GM19397 (cell line): ENCODE results near the gene H6PD.
"Not testable (repeated sequence)": the region's sequence is repeated elsewhere in the genome, so short reads cannot be mapped to it uniquely, and the experiment has no call there.

Experiments
- ATAC-seq: cut with Tn5 transposase; IDR thresholded peaks from one replicate; pipeline ENCODE4 v1.9.1; 2021; ENCODE audit warnings: mild to moderate bottlenecking, moderate library complexity; ENCODE audit not compliant: unreplicated experiment

Gene H6PD

DNA sequence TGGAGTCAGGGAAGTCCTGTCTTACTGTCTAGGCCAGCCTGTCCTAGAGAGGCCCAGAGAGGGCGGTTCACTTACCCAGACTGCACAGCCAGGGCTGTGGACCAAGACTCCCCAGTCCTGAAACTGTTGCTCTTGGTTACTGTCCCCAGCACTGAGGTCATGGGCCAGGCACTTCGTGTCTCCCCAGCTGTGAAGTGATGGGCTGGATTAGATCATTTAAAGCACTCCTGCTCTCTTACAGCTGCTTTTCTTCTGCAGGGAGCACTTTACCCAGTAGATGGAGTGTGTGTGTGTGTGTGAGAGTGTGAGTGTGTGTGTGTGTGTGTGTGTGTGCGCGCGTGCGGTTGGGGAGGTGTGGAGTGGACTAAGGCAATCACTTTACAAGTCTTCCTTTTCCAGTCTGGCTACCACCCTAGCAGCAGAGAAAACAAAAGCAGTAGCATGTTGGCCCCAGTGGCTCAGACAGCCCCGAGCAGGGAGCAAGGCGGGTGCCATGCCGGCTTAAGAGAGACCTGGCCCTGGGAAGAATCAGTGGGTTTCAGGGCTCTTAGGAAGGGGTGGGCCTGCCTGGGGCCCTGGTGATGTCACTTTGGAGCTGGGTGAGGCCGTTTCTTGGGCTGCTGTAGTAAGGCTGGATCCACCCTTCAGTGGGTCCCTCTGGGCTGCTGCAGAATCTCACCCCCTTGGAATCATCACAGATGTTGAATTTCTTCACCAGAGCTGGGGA is 60.5 kb downstream of the H6PD start:
- no peak for ATAC-seq

DNA sequence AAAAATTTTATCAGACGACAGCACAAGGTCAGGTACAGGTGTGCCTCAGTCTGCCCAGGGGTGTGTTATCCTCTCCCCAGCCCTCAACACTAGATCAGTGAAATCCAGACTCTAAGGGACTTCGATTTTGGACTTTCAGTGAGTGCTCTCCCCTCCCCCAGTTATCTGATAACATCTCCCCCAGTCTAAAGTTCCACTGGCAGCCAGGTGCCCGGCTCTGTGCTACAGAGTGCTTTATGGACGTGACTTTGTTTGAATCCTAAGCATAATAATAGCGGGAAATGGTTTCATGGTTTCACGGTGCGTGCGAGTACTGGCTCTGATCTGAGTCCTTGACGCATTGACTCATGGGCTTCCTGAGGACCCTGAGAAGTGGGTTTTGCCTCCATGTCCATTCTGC is 61.3 kb downstream of the H6PD start:
- no peak for ATAC-seq

DNA sequence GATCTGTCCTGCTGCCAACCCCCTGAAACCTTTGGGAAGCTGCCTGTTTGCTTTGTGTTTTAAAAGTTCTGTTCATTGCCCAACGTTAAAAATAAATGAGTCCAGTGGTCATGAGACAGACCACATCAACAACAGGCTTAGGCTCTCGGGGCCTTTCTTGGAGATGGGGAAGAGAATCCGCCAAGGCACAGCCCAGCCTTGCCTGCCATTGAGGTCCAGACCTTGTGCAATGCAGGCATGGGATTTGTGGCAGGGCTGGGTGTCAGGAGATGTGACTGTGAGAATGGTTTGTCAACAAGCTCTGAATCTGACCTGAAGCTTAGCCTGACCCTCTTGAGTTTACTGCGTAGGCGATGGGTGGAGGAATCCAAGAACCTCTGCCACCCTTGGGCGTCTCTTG is 62.3 kb downstream of the H6PD start:
- no peak for ATAC-seq

DNA sequence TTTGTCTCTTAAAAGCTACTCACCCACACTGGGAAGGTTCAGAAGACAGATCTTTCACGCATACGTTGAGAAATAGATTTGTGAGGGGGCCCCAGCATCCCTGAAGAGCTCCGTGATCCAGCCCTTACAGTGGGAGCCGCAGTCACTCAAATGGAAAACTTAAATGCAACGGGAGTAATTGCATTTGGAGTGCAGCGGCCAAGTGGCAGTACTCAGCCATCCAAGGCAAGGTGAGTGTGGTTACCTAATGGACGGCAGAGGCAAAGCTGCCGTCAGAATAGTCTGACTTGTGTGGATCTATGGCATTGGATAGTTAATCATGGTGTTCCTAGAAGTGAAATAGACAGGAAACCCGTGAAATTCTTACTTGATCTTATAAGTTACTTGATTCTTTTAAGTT is 63.3 kb downstream of the H6PD start:
- no peak for ATAC-seq

DNA sequence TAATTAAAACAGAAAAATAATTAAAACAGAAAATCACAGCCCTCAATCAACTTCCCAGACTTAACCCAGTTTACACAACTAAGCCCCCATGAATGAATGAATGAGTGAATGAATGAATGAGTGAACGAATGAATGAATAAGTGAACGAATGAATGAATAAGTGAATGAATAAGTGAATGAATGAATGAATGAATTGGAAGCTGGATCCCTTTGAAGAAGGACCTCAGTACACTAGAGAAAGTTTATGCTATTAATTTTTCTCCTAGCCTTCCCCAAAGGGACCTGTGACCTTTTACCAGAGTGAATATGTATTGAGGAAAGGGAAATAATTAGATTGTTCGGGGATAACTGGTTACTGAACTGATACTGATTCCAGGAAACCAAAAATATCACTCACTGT is 63.7 kb downstream of the H6PD start:
- no peak for ATAC-seq

DNA sequence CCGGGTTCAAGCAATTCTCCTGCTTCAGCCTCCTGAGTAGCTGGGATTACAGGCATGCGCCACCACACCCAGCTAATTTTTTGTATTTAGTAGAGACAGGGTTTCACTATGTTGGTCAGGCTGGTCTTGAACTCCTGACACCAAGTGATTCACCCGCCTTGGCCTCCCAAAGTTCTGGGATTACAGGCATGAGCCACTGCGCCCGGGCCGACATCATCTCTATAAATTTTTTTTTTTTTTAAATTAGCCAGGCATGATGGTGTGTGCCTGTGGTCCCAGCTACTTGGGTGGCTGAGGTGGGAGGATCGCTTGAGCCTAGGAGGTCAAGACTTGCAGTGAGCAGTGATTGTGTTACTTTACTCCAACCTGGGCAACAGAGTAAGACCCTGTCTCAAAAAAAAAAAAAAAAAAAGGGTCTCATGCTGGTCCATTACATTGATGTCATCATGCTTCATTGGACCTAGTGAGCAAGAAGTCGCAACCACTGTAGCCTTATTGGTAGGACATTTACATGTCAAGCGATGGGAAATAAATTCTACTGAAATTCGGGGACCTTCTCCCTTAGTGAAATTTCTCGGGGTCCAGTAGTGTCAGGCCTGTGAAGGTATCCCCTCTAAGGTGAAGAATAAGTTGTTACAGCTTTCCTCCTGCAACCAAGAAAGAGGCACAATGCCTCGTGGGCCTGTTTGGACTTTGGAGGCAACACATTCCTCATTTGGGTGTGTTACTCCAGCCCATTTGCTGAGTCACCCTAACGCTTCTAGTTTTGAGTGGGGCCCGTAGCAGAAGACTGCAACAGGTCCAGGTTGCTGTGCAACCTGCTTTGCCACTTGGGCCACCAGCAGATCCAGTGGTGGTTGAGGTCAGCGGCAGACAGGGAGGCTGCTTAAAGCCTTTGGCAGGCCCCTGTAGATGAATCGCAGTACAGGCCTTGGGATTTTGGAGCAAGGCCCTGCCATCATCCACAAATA is 65.3 kb downstream of the H6PD start:
- ATAC-seq: not testable (repeated sequence)

DNA sequence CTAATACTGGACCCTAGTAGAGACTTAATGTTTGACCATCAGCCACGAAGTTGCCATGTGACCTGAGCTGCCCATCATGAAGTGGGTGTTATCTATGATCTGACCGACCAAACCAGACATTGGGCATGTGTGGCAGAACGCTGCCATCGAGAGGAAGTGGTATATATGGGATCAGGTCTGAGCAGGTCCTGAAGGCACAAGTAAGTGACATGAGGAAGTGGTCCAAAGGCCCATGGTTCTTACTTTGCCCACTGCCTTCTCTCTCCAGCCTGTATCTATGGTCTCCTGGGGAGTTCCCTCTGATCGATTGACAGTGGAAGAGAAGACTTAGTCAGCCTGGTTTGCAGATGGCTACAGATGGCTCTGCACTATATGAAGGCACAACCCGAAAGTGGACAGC is 66.0 kb downstream of the H6PD start:
- no peak for ATAC-seq

DNA sequence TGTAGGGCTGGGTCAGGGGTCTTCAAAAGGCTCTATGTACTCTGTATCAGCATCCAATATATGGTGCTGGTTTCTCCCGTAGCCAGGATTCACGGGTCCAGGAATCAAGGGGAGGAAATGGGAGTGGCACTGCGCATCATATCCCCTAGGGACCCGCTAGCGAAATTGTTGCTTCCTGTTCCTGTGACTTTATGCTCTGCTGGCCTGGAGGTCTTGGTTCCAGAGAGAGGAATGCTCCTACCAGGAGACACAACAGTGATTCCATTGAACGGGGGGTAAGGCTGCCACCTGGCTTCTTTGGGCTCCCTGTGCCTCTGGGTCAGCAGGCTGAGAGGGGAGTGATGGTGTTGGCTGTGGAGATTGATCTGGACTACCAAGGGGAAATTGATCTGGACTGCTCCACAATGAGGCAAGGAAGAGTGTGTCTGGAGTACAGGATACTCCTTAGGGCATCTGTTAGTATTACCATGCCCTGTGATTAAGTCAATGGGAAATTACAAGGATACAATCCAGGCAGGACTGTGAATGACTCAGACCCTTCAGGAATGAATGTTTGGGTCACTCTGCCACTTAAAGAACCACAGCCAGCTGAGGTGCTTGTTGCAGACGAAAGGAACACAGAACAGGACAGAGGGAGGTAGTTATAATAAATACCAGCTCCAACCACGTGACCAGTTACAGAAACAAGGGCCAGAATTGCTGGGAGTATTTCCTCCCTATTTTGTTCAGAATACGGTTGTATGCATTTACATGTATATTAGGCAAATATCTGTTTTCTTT is 68.4 kb downstream of the H6PD start:
- ATAC-seq: no peak

DNA sequence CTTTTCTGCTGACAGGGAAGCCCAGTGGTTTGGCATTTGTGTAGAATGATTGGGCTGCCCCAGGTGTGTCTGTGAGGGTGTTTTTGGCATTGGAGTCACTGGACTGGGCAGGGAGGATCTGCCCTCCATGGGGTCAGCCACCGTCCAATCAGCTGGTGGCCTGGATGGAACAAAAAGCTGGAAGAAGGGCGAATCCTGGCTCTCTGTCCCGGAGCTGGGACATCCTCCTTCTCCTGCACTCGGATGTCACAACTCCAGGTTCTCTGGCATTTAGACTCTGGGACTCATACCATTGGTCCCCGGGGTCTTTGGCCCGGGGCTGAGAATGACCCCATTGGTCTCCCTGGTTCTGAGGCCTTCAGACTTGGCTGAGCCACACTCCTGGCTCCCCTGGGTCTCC is 69.3 kb downstream of the H6PD start:
- ATAC-seq: no peak

DNA sequence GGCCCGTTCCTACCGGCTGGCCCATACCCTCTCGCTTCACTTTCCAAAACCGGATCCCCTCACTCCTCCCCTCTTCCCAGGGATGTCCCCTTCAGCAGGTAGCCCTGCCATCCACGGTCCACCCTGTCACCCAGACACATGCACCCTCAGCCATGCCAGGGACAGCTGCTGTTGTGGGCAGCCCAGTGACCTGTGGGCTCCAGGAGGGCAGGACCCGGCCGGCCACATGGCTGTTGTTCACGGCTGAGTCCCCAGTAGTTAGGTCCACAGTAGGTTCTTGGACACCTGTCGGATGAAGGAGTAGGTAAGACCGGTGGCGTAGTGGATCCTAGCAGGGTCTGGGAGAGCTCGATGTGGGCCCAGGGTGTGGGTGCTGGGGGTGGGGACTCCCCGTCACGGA is 70.6 kb downstream of the H6PD start:
- ATAC-seq: no peak

DNA sequence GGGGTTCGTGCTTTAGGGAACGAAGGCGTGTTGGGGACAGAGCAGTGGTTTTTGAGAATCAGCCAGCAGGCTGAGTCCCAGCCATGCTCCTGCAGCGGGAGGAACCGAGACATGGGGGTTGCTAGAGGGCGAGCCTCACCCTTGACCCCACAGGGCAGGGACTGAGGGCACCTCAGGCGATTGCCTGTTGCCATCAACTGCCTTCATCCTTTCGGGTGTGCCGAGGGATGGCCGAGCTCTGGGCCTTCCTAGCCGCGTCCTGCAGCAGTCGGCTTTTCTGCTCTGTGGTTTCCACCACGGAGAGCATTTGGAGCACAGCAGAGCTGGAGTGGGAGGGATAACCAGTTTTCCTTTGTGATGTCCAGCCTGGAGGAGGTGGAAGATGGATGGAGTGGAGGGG is 71.4 kb downstream of the H6PD start:
- no peak for ATAC-seq

DNA sequence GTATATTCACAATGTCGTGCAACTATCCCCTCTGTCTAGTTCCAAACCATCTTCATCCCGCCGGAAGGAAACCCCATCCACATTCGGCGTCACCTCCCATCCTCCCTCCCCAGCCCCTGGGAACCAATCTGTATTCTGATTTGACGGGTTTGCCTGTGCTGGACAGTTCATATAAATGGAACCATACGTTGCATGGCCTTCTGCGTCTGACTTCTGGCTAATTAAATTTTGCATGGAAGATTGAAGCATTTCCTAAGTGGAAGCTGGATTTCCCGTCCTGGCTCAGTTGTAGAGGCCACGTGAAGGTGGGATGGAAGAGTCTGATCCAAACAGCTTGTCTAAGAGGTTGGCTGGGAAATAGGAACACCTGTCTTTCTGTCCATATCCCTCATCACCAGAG is 72.7 kb downstream of the H6PD start:
- no peak for ATAC-seq

DNA sequence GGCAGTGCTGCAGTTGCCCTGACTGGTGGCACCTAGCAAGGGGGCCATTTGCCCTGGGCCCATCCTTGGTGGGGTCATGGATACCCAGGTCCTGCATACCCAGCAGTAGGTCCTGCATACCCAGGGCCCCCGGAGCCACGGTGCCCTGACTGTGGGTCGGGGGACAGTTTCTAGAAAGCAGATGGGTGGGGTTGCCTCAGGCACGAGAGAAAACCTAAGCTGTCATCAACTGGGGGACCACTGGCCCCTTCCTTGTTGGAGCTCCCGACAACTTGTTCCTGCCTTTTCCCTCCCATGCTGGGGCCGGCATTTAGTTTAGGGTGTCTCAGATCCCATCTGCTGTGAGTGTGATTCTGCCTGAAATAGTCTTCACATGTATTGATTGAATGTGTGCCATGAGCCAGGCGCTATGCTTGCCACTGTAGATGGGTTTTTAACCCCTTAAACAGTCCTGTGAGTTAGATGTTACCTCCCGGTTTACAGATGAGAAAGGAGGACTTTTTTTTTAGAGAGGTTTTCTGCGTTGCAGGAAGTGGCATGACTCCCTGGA is 73.7 kb downstream of the H6PD start:
- ATAC-seq: no peak

DNA sequence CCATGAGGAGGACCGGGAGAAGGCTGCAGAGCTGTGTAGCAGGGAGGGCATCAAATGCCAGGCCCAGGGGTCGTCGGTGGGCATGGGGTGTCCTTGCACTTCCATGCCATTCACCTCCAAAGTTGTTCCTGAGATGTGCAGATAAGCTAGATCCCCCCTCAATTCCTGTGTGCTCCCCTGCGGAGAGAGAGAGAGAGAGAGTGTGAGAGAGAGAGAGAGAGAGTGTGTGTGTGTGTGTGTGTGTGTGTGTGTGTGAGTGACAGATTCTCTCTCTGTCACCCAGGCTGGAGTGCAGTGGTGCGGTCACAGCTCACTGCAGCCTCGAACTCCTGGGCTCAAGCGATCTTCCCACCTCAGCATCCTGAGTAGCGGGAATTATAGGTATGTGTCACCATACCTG is 74.5 kb downstream of the H6PD start:
- ATAC-seq: no peak

DNA sequence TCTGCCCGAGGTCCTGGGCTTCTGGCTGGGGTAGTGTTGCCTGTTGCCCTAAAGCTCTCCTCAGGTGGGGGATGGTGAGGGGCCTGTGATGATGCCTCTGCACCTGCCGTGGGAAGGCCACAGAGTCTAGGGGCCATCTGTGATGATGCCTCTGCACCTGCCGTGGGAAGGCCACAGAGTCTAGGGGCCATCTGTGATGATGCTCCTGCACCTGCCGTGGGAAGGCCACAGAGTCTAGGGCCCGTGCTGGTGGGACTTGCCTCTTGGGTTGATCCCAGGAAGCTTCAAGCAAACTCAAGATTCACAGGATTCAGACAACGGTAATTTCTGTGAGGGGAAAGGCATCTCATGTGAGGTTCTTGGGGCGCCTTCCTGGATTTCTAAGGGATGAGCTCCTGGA is 75.4 kb downstream of the H6PD start:
- no peak for ATAC-seq

DNA sequence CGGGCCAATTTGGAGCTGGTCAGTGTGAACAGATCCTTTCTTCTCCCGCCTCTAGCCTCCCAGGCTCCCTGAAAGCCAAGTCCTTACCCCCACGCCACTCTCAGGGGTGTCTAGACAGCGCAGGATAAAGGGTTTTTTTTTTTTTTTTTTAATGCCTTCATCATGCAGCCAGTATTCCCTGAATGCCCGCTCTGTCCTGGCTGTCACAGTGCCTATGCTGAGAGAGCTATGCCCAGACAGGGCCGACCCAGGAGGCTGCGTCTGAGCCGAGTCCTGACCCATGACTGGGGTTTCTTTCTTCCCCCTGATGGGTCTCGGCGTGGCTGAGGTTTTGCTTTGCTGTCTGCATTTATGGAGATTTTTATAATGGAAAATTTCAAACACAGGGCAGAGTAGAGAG is 76.5 kb downstream of the H6PD start:
- no peak for ATAC-seq

DNA sequence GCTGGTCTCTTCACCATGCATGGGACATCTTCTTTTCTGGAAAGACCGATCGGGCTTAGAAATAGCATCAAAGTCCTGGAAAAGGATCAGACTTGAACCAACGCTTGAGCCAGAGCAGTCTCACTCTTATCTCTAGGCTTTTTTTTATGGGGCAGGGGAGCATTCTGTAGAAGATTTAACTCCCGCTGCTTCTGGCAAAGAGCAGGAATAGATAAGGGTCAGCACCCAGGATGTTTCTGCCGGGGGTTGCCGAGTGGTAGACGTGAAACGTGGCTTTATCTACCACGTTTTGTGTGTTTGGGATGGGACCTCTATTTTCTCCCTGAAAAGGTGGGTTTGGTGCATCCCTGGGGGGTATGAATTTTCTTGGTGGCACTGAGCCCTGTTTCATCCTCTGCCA is 76.9 kb downstream of the H6PD start:
- no peak for ATAC-seq

DNA sequence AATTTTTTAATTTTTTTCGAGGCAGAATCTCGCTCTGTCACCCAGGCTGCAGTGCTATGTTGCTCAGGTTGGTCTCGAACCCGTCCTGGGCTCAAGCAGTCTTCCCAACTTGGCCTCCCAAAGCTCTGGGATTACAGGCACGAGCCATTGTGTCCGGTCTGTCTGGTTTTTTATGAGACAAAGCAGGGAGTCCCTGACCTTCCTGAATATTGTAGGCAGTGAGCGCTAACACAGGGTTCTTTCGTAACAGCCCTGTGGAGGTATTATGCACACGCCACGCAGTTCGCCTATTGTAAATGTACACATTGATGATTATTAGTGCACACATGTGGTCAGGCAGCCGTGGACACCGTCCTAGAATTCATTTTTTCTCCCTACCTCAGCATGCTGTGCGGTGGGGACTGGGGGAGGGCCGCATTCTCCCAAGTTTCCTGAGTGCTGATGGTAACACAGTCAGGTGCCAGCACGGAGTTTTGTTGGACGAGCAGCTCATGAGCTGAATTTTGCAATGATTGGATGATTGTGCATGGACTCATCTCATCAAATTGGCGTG is 77.7 kb downstream of the H6PD start:
- ATAC-seq: no peak

DNA sequence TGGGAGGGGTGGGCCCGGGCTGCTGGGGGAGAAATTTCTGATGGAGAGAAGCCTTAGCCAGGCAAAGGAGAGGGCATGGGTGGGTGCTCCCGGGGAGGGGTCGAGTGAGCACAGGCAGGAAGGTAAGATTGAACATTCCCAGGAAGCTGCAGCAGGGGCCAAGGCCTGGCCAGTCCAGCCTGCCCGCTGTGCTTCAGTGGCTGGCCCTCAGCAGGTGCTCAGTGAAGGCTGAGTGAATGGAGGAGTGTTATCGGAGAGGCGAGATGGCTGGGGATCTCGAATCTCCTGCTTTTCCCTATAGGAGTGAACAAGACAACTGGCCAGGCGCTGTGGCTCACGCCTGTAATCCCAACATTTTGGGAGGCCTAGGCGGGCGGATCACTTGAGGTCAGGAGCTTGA is 79.0 kb downstream of the H6PD start:
- no peak for ATAC-seq

DNA sequence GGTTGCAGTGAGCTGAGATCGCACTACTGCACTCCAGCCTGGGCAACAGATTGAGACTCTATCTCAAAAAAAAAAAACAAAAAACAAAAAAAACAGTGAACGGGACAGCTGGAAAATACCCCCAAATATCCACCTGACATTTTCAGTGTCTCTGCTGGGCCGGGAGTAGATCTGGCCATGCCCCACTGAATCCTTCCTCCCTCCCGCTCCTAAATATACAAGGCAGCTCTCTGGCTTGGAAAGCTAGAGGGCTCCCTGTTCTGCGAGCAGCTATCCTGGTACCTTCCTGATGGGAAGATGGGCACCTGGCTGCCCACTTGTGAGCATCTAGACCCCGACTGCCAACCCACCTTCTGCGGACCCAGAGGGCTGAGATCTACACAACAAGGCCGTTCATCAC is 79.5 kb downstream of the H6PD start:
- ATAC-seq: no peak
